ENCODE data around the gene INSR.

INSR gene

DNA sequence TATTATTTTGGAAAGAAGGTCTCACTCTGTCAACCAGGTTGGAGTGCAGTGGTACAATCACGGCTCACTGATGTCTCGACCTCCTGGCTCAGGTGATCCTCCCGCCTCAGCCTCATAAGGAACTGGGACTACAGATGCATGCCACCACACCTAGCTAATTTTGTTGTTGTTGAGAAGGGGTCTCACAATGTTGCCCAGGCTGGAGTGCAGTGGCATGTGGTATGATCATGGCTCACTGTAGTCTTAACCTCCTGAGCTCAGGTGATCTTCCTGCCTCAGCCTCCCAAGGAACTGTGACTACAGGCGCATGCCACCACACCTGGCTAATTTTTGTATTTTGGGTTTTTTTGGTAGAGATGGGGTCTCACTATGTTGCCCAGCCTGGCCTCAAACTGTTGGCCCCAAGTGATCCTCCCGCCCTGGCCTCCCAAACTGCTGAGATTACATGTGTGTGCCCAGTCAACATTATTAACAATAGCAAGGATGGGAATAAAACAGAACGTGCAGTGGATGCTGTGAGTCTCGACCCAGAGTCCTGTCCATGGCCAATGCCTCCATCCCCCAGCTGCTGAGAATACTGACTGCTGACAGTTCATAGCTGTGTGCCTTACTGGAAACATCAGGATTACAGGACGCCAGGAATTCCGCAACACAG, 230.3 kb downstream of the INSR start:
- no peak overlapping the region for H3K4me3 ChIP-seq (replicated peaks; ENCODE audit: insufficient read depth, low read length)
- TF ChIP-seq, protein P1, sequence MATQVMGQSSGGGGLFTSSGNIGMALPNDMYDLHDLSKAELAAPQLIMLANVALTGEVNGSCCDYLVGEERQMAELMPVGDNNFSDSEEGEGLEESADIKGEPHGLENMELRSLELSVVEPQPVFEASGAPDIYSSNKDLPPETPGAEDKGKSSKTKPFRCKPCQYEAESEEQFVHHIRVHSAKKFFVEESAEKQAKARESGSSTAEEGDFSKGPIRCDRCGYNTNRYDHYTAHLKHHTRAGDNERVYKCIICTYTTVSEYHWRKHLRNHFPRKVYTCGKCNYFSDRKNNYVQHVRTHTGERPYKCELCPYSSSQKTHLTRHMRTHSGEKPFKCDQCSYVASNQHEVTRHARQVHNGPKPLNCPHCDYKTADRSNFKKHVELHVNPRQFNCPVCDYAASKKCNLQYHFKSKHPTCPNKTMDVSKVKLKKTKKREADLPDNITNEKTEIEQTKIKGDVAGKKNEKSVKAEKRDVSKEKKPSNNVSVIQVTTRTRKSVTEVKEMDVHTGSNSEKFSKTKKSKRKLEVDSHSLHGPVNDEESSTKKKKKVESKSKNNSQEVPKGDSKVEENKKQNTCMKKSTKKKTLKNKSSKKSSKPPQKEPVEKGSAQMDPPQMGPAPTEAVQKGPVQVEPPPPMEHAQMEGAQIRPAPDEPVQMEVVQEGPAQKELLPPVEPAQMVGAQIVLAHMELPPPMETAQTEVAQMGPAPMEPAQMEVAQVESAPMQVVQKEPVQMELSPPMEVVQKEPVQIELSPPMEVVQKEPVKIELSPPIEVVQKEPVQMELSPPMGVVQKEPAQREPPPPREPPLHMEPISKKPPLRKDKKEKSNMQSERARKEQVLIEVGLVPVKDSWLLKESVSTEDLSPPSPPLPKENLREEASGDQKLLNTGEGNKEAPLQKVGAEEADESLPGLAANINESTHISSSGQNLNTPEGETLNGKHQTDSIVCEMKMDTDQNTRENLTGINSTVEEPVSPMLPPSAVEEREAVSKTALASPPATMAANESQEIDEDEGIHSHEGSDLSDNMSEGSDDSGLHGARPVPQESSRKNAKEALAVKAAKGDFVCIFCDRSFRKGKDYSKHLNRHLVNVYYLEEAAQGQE (IDR thresholded peaks at IDR 0.05; ENCODE audit: insufficient replicate concordance, low read depth): no peak
- no peaks in the 10 kb centered on the region for H3K27me3 ChIP-seq (ENCODE audit: insufficient read depth, poor library complexity, severe bottlenecking)
- H3K27ac ChIP-seq (replicated peaks): no peak overlapping the region
- DNase-seq (ENCODE audit: low read depth in 1 of 2, low spot score in 1 of 2): no peak

DNA sequence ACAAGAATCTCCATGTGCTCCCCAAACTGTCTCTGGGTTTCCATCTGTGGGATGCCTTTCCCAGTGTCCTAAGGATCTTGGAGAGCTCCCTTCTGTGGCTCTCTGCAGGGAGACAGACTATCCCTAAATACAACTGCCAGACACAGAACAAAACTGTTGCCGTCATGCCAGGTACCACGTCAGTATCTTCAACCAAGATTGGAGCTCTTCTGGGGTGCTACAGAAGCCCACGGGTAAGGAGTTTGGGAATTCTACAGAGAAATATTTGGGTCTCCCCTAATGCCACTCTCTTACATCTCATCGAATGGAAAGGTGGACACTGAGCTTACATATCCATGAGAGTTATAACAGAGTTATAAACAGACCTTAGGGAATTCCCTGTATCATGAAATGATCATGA, 230.9 kb downstream of the INSR start:
- no peak for DNase-seq (ENCODE audit: low read depth in 1 of 2, low spot score in 1 of 2)

More for the DNA sequence above, 230.9 kb downstream of the INSR start:
- no peaks in the 10 kb centered on the region for H3K27me3 ChIP-seq (ENCODE audit: insufficient read depth, poor library complexity, severe bottlenecking)
- TF ChIP-seq, protein P1 (IDR thresholded peaks at IDR 0.05; ENCODE audit: insufficient replicate concordance, low read depth): no peak
- TF ChIP-seq SPI1 (IDR thresholded peaks at IDR 0.05; ENCODE audit: borderline replicate concordance, low read depth) (no peak), POLR2AphosphoS5 (IDR thresholded peaks at IDR 0.05; ENCODE audit: low read depth) (no peak), GABPA (IDR thresholded peaks at IDR 0.05; ENCODE audit: low read depth) (no peak)
- TF ChIP-seq, protein P2, sequence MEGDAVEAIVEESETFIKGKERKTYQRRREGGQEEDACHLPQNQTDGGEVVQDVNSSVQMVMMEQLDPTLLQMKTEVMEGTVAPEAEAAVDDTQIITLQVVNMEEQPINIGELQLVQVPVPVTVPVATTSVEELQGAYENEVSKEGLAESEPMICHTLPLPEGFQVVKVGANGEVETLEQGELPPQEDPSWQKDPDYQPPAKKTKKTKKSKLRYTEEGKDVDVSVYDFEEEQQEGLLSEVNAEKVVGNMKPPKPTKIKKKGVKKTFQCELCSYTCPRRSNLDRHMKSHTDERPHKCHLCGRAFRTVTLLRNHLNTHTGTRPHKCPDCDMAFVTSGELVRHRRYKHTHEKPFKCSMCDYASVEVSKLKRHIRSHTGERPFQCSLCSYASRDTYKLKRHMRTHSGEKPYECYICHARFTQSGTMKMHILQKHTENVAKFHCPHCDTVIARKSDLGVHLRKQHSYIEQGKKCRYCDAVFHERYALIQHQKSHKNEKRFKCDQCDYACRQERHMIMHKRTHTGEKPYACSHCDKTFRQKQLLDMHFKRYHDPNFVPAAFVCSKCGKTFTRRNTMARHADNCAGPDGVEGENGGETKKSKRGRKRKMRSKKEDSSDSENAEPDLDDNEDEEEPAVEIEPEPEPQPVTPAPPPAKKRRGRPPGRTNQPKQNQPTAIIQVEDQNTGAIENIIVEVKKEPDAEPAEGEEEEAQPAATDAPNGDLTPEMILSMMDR (IDR thresholded peaks at IDR 0.05; ENCODE audit: insufficient read depth, low read length): no peak
- H3K4me3 ChIP-seq (replicated peaks; ENCODE audit: insufficient read depth, low read length): no peak overlapping the region
- H3K27ac ChIP-seq (replicated peaks): no peak overlapping the region
